Measurements from ENCODE around the gene CD14. TPM values are rescaled to one million over a fixed set of nuclear protein-coding genes. Genes with fewer than 3 reads are reported as not detected.
A peak's percentile ranks its signal among the peaks of the same experiment; 100 is the strongest.

The CD14 gene
- total RNA-seq = 10 to 100 TPM in 3 of 4 donors, 1 to 10 TPM in 1; 7.6 to 58.1 (median 30.9) TPM

DNA sequence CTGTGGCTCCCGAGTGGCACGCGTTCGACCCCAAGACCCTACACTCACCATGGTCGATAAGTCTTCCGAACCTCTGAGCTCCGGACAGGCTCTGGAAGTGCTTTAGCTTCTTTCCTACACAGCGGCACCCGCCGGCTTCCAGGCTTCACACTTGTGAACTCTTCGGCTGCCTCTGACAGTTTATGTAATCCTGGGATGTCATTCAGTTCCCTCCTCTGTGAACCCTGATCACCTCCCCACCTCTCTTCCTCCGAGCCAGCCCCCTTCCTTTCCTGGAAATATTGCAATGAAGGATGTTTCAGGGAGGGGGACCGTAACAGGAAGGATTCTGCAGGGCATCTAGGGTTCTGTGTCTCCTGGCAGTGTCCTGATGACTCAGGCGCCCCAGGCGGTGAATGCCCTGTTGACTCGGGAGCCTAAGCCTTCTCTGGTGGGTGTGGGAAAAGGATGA is at the start of gene CD14:
CD14 (minus strand) TSS at position 155 of the 451 bp plus-strand sequence; CDS start at position 51, 104 bp downstream.
- Histone ChIP-seq H3K27me3 (no peaks in the 10 kb centered on the region), H3K27ac (peak within 1 kb of the TSS; percentile 68 to 88 (median 76)), H3K36me3 (no peaks in the 10 kb centered on the region), H3K9me3 (no peaks in the 10 kb centered on the region), H3K4me1 (peaks cover 6 to 37% (median 19%) of the 10 kb centered on the region in 3 donors), H3K4me3 (peak within 1 kb of the TSS; percentile 48 to 70 (median 52))
- TF ChIP-seq, protein P1, sequence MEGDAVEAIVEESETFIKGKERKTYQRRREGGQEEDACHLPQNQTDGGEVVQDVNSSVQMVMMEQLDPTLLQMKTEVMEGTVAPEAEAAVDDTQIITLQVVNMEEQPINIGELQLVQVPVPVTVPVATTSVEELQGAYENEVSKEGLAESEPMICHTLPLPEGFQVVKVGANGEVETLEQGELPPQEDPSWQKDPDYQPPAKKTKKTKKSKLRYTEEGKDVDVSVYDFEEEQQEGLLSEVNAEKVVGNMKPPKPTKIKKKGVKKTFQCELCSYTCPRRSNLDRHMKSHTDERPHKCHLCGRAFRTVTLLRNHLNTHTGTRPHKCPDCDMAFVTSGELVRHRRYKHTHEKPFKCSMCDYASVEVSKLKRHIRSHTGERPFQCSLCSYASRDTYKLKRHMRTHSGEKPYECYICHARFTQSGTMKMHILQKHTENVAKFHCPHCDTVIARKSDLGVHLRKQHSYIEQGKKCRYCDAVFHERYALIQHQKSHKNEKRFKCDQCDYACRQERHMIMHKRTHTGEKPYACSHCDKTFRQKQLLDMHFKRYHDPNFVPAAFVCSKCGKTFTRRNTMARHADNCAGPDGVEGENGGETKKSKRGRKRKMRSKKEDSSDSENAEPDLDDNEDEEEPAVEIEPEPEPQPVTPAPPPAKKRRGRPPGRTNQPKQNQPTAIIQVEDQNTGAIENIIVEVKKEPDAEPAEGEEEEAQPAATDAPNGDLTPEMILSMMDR (IDR thresholded peaks at IDR 0.05) = no peak
- TF ChIP-seq POLR2A (IDR thresholded peaks at IDR 0.05) = peak in 2 of 4 donors; percentile 34 to 44
- 5 to 7% methylated on average over 15 to 16 of the region's 16 CpGs for WGBS, 2 donors
- no peak for DNase-seq
- intact Hi-C loops (cut with DNase I) = loop anchor here (10.0 kb wide), 1 partner anchor 258 kb away; no protein-coding TSS in a partner anchor

GRCh38 chr5:140678993-140679392 is 46.0 kb upstream of the CD14 start:
- intact Hi-C loops (cut with DNase I) = no loop called here
- H3K4me1 ChIP-seq = no peaks in the 10 kb centered on the region
- no peak overlapping the region for H3K4me3 ChIP-seq
- TF ChIP-seq, protein P1 (IDR thresholded peaks at IDR 0.05) = no peak
- H3K9me3 ChIP-seq = no peaks in the 10 kb centered on the region
- no peak for DNase-seq
- 97 to 98% methylated on average over 6 to 7 of the region's 7 CpGs for WGBS, 2 donors
- no peaks in the 10 kb centered on the region for H3K27me3 ChIP-seq
- peaks cover 13 to 100% (median 26%) of the 10 kb centered on the region in 3 donors for H3K36me3 ChIP-seq
- no peak overlapping the region for H3K27ac ChIP-seq

DNA sequence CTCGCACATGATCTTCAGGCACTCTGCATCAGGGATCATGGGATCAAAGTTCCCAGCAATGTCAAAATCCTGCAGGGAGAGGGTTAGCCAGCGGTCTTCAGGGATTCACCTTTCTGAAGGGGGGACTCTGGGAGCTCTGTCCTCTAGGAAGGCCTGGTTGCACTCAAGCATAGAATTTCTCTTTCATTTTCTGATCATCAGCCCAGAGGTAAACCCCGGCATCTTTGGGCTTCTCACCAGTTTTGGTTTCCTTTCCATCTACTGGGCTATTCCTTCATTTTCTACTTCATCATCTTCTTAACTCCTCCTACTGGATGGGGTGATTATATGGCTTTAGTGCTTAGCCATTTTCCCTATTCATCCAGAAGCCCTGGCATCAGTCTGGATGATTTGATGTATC is 45.0 kb upstream of the CD14 start:
- 64 to 83% methylated on average over 2 of the region's 3 CpGs for WGBS, 2 donors
- TF ChIP-seq POLR2A (IDR thresholded peaks at IDR 0.05) = no peak
- TF ChIP-seq, protein P1 (IDR thresholded peaks at IDR 0.05) = no peak
- Histone ChIP-seq H3K27me3 (no peaks in the 10 kb centered on the region), H3K27ac (no peak overlapping the region), H3K4me1 (no peaks in the 10 kb centered on the region), H3K36me3 (peaks cover 17 to 100% (median 26%) of the 10 kb centered on the region in 3 donors), H3K4me3 (no peak overlapping the region), H3K9me3 (no peaks in the 10 kb centered on the region)
- intact Hi-C loops (cut with DNase I) = no loop called here
- DNase-seq = no peak

DNA sequence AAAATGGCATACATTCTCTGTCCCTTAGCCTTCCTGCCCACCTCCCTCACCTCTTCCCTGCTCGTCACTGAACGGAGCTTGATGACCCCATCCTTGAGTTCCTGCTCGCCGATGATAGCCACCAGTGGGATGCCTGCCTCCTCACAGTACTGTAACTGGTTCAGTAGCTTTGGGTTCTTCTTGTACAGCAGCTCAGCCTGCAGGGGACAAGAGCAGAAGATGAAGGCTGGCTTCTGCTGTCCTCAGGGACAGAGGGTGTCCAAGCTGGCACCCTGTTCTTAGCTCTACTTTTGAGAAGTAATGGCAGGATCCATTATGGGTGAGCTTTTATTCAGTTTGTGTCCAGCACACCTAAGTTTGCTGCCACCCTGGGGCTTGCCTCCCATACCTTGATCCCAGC is 41.7 kb upstream of the CD14 start:
- peaks cover 0 to 10% (median 0%) of the 10 kb centered on the region in 3 donors for H3K4me1 ChIP-seq
- intact Hi-C loops (cut with DNase I) = no loop called here
- H3K27ac ChIP-seq = no peak overlapping the region
- TF ChIP-seq, protein P1 (IDR thresholded peaks at IDR 0.05) = no peak
- TF ChIP-seq POLR2A (IDR thresholded peaks at IDR 0.05) = no peak
- no peaks in the 10 kb centered on the region for H3K27me3 ChIP-seq
- DNase-seq = no peak
- 96 to 100% methylated on average over 4 of the region's 4 CpGs for WGBS, 2 donors
- H3K36me3 ChIP-seq = peaks cover 17 to 100% (median 27%) of the 10 kb centered on the region in 3 donors
- H3K4me3 ChIP-seq = no peak overlapping the region
- no peaks in the 10 kb centered on the region for H3K9me3 ChIP-seq

GRCh38 chr5:140674211-140674610 is 41.2 kb upstream of the CD14 start:
- H3K4me1 ChIP-seq = peaks cover 0 to 10% (median 0%) of the 10 kb centered on the region in 3 donors
- intact Hi-C loops (cut with DNase I) = no loop called here
- no peaks in the 10 kb centered on the region for H3K27me3 ChIP-seq
- 69 to 84% methylated on average over 2 of the region's 2 CpGs for WGBS, 2 donors
- H3K27ac ChIP-seq = no peak overlapping the region
- TF ChIP-seq POLR2A (IDR thresholded peaks at IDR 0.05) = no peak
- H3K9me3 ChIP-seq = no peaks in the 10 kb centered on the region
- DNase-seq = no peak
- H3K4me3 ChIP-seq = no peak overlapping the region
- H3K36me3 ChIP-seq = peaks cover 18 to 100% (median 31%) of the 10 kb centered on the region in 3 donors

All from esophagus squamous epithelium (tissue), 5 donors.